ENCODE results near the gene ZNF746.
"Not testable (repeated sequence)": the region's sequence is repeated elsewhere in the genome, so short reads cannot be mapped to it uniquely, and the experiment has no call there.

Gene ZNF746

GRCh38 chr7:149505551-149505950 lies 7.9 kb upstream of the ZNF746 start:
- Histone ChIP-seq H3K9me3 (ENCODE audit: control insufficient read depth in 1 of 2, low read length in 2 of 2) (peaks cover 0 to 27% of the 10 kb centered on the region in 2 donors), H3K36me3 (ENCODE audit: control insufficient read depth in 1 of 2, insufficient read depth in 2 of 2, low read length in 2 of 2) (no peaks in the 10 kb centered on the region), H3K27ac (ENCODE audit: low read length) (no peak overlapping the region), H3K4me1 (ENCODE audit: control insufficient read depth in 1 of 2, insufficient read depth in 2 of 2, low read length in 2 of 2) (no peaks in the 10 kb centered on the region), H3K4me3 (ENCODE audit: low read depth in 1 of 2, low read length in 2 of 2) (no peak overlapping the region), H3K27me3 (ENCODE audit: low read depth, low read length) (no peaks in the 10 kb centered on the region)

- no peaks in the 10 kb centered on the region for H3K36me3 ChIP-seq (ENCODE audit: control insufficient read depth in 1 of 2, insufficient read depth in 2 of 2, low read length in 2 of 2)
- no peak overlapping the region for H3K4me3 ChIP-seq (ENCODE audit: low read depth in 1 of 2, low read length in 2 of 2)
These were observed 4.0 kb upstream of the ZNF746 start for GRCh38 chr7:149501651-149502050.

DNA sequence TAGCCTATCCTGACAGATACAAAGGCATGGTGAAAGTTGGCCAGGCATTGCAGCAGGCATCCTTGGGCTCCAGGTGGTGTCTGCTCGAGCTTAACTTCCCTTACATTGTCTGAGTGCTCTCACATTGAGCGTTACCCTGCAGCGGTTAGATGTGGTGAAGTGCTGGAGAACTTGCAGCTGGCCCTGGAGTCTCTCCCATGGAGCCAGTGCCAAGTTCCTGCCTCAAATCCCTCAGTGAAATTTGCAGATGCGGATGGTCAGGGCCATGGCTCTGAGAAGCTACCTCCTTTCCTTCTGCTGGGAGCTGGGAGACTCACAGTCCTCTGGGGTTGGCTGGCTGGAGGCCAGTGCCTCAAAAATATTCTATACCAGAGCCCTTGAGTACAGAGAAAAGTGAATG lies 3.3 kb upstream of the ZNF746 start:
- peaks cover 2 to 8% of the 10 kb centered on the region in 2 donors for H3K4me1 ChIP-seq (ENCODE audit: control insufficient read depth in 1 of 2, insufficient read depth in 2 of 2, low read length in 2 of 2)
- peaks cover 0 to 4% of the 10 kb centered on the region in 2 donors for H3K9me3 ChIP-seq (ENCODE audit: control insufficient read depth in 1 of 2, low read length in 2 of 2)
- H3K27ac ChIP-seq (ENCODE audit: low read length): no peak overlapping the region
- no peaks in the 10 kb centered on the region for H3K36me3 ChIP-seq (ENCODE audit: control insufficient read depth in 1 of 2, insufficient read depth in 2 of 2, low read length in 2 of 2)
- no peaks in the 10 kb centered on the region for H3K27me3 ChIP-seq (ENCODE audit: low read depth, low read length)
- H3K4me3 ChIP-seq (ENCODE audit: low read depth in 1 of 2, low read length in 2 of 2): no peak overlapping the region

More at GRCh38 chr7:149501651-149502050, 4.0 kb upstream of the ZNF746 start:
- Histone ChIP-seq H3K9me3 (ENCODE audit: control insufficient read depth in 1 of 2, low read length in 2 of 2) (peaks cover 0 to 8% of the 10 kb centered on the region in 2 donors), H3K27me3 (ENCODE audit: low read depth, low read length) (no peaks in the 10 kb centered on the region), H3K4me1 (ENCODE audit: control insufficient read depth in 1 of 2, insufficient read depth in 2 of 2, low read length in 2 of 2) (peaks cover 0 to 4% of the 10 kb centered on the region in 2 donors), H3K27ac (ENCODE audit: low read length) (no peak overlapping the region)

GRCh38 chr7:149500201-149500600 lies 2.6 kb upstream of the ZNF746 start:
- H3K9me3 ChIP-seq (ENCODE audit: control insufficient read depth in 1 of 2, low read length in 2 of 2): no peaks in the 10 kb centered on the region
- no peak overlapping the region for H3K4me3 ChIP-seq (ENCODE audit: low read depth in 1 of 2, low read length in 2 of 2)
- peaks cover 9 to 15% of the 10 kb centered on the region in 2 donors for H3K4me1 ChIP-seq (ENCODE audit: control insufficient read depth in 1 of 2, insufficient read depth in 2 of 2, low read length in 2 of 2)
- H3K27ac ChIP-seq (ENCODE audit: low read length): no peak overlapping the region
- no peaks in the 10 kb centered on the region for H3K36me3 ChIP-seq (ENCODE audit: control insufficient read depth in 1 of 2, insufficient read depth in 2 of 2, low read length in 2 of 2)
- no peaks in the 10 kb centered on the region for H3K27me3 ChIP-seq (ENCODE audit: low read depth, low read length)

DNA sequence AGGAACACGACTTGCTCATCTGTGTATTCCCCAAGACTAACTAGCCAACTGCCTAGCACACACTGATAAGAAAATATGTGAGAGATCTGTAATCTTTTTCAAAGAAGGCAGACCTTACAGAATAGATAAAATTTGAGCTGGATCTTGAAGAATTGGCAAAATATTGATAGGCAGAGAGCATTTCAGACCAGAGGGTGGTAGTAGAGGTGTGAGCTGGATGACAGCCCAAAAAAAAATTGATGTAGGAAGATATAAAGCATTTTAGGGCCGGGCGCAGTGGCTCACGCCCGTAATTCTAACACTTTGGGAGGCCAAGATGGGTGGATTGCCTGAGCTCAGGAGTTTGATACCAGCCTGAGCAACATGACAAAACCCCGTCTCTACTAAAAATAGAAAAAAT lies 1.2 kb upstream of the ZNF746 start:
- no peaks in the 10 kb centered on the region for H3K27me3 ChIP-seq (ENCODE audit: low read depth, low read length)
- peaks cover 10 to 22% of the 10 kb centered on the region in 2 donors for H3K4me1 ChIP-seq (ENCODE audit: control insufficient read depth in 1 of 2, insufficient read depth in 2 of 2, low read length in 2 of 2)
- H3K4me3 ChIP-seq (ENCODE audit: low read depth in 1 of 2, low read length in 2 of 2): no peak overlapping the region
- H3K9me3 ChIP-seq (ENCODE audit: control insufficient read depth in 1 of 2, low read length in 2 of 2): no peaks in the 10 kb centered on the region
- no peak overlapping the region for H3K27ac ChIP-seq (ENCODE audit: low read length)
- H3K36me3 ChIP-seq (ENCODE audit: control insufficient read depth in 1 of 2, insufficient read depth in 2 of 2, low read length in 2 of 2): peaks cover 1 to 3% of the 10 kb centered on the region in 2 donors

DNA sequence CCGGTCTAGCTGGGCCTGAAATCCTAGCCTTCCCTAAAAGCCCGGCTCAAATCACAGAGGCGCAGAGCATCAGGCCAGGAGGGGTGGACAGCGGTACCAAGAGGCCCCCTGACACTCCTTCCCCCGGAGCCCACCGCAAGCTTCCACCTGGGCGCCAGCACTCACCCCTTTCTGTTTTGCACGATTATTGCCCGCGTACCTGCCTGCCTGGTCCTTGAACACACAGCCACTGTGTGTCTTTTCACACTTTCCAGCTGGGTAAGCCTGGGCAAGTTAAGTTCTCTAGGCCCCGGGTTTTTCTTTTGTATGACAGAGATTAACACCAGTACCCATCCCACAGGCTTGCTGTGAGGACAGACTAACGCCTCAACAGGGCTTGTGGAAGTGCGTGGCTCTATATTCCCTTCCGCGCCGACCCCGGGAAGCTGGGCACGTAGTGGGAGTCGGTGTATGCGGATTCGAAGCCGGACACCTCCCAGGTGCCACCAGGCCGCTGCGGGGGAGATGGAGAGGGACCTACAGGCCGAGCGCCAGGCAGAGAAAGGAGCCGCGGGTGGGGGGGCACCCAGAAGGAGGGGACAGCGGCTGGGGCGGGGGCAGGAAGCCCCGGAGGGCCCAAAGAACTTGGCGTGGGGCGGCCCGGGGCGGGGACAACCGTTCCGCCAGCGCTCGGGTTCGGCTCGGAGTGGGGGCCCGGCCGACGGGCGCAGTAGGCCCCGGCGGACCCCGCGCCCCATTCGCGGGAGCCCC lies 792 bp downstream of the ZNF746 start:
- H3K36me3 ChIP-seq (ENCODE audit: control insufficient read depth in 1 of 2, insufficient read depth in 2 of 2, low read length in 2 of 2): peaks cover 18 to 22% of the 10 kb centered on the region in 2 donors

DNA sequence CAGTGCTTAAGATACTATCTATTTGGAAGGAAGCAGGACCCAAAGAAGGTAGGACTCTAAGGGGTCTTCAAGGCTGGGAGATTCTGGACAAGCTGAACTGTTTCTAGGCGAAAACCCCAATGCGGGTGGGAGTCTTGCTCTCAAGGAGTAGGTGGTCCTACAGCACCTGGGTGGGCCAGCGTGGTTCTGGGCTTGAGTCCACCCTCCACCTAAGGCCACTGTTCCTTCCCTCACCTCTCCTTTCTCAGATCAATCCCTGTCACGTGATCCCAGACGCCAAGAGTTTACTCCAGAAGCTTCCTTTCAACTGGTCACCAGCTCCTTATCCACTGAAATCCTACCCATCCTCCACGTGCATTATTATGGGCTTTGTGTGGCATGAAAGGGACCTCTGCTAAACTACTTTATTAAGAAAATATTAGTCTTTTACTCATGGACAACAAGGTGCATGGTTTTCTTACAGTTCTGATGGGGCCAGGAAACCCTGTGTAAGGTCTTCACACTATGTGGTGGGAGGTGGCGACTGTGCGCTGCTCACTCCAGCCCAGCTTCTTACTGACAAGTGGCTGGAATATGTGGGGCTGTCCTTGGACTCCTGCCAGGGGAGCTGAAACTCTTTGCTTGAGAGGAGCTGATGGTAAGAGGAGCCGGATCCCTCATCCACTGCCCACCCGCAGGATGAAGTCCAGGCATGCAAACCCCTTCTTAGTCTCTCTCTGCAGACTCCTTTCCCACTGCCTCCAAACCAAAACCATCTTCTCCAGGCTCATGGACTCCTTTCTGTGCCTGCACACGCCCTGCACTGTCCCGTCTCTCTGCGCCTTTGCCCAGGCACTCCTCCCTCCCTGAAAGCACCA lies 1.6 kb downstream of the ZNF746 start:
- peaks cover 10 to 22% of the 10 kb centered on the region in 2 donors for H3K4me1 ChIP-seq (ENCODE audit: control insufficient read depth in 1 of 2, insufficient read depth in 2 of 2, low read length in 2 of 2)
- no peaks in the 10 kb centered on the region for H3K27me3 ChIP-seq (ENCODE audit: low read depth, low read length)
- H3K36me3 ChIP-seq (ENCODE audit: control insufficient read depth in 1 of 2, insufficient read depth in 2 of 2, low read length in 2 of 2): peaks cover 24 to 30% of the 10 kb centered on the region in 2 donors
- H3K4me3 ChIP-seq (ENCODE audit: low read depth in 1 of 2, low read length in 2 of 2): peak overlapping the region; percentile 78
- no peaks in the 10 kb centered on the region for H3K9me3 ChIP-seq (ENCODE audit: control insufficient read depth in 1 of 2, low read length in 2 of 2)
- H3K27ac ChIP-seq (ENCODE audit: low read length): peak overlapping the region; percentile 57

More for the DNA sequence above, 792 bp downstream of the ZNF746 start:
- Histone ChIP-seq H3K9me3 (ENCODE audit: control insufficient read depth in 1 of 2, low read length in 2 of 2) (no peaks in the 10 kb centered on the region), H3K4me1 (ENCODE audit: control insufficient read depth in 1 of 2, insufficient read depth in 2 of 2, low read length in 2 of 2) (peaks cover 10 to 22% of the 10 kb centered on the region in 2 donors), H3K4me3 (ENCODE audit: low read depth in 1 of 2, low read length in 2 of 2) (peak overlapping the region; percentile 78), H3K27ac (ENCODE audit: low read length) (peak overlapping the region; percentile 39), H3K27me3 (ENCODE audit: low read depth, low read length) (no peaks in the 10 kb centered on the region)

DNA sequence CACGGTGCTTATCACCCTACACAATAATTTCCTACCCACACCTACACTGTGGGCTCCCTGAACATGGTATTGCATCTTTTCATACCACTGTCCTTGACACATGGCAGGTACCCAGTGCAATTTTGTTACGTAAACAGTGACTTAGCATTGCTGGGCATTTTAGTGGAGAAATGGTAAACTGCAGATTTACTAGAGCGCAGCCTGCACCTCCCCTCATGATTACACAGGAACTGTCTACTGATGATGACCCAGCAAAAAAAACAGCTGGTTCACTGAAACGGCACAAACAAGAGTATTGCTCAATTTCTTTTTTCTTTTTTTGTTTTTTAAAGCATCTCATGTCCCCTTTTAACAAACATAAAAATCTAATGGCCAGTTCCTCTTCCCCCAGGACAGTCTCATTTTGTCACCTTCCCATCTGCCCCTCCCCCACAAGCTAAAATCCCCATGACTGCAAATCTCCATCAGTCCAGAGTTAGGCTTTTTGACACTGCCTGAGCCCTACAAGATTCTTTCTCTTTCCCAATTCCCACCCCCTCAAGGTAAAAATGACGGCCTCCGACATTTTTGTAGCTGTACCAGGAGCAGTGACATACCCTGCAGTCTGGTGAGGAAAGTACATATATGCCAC lies 2.8 kb downstream of the ZNF746 start:
- Histone ChIP-seq H3K4me3 (ENCODE audit: low read depth in 1 of 2, low read length in 2 of 2) (no peak overlapping the region), H3K27me3 (ENCODE audit: low read depth, low read length) (no peaks in the 10 kb centered on the region), H3K9me3 (ENCODE audit: control insufficient read depth in 1 of 2, low read length in 2 of 2) (no peaks in the 10 kb centered on the region), H3K4me1 (ENCODE audit: control insufficient read depth in 1 of 2, insufficient read depth in 2 of 2, low read length in 2 of 2) (peaks cover 10 to 22% of the 10 kb centered on the region in 2 donors), H3K36me3 (ENCODE audit: control insufficient read depth in 1 of 2, insufficient read depth in 2 of 2, low read length in 2 of 2) (peaks cover 34 to 42% of the 10 kb centered on the region in 2 donors), H3K27ac (ENCODE audit: low read length) (peak overlapping the region; percentile 57)

DNA sequence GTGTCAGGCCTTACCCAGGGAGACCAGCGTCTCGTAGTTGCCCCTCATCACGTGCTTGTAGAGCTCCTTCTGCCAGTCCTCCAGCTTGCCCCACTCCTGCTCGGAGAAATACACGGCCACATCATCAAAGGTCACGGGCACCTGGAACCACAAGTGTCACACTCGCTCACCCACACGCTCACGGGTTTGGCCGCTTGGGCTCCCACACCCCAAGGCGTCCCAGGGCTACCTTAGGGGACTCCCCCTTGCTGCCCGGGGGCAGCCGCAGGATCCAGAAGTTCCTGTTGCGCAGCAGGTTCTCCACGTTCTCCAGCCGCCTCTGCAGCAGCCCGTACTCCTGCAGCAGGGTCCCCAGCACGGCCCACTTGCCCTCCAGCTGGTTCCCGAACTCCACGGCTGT lies 3.6 kb downstream of the ZNF746 start:
- Histone ChIP-seq H3K4me1 (ENCODE audit: control insufficient read depth in 1 of 2, insufficient read depth in 2 of 2, low read length in 2 of 2) (peaks cover 10 to 22% of the 10 kb centered on the region in 2 donors), H3K36me3 (ENCODE audit: control insufficient read depth in 1 of 2, insufficient read depth in 2 of 2, low read length in 2 of 2) (peaks cover 34 to 48% of the 10 kb centered on the region in 2 donors)
- not testable (repeated sequence) for H3K27ac ChIP-seq (ENCODE audit: low read length); H3K9me3 ChIP-seq (ENCODE audit: control insufficient read depth in 1 of 2, low read length in 2 of 2); H3K4me3 ChIP-seq (ENCODE audit: low read depth in 1 of 2, low read length in 2 of 2); H3K27me3 ChIP-seq (ENCODE audit: low read depth, low read length)

GRCh38 chr7:149493366-149493765 lies 4.2 kb downstream of the ZNF746 start:
- H3K36me3 ChIP-seq (ENCODE audit: control insufficient read depth in 1 of 2, insufficient read depth in 2 of 2, low read length in 2 of 2): peaks cover 34 to 53% of the 10 kb centered on the region in 2 donors

More at GRCh38 chr7:149493366-149493765, 4.2 kb downstream of the ZNF746 start:
- Histone ChIP-seq H3K27me3 (ENCODE audit: low read depth, low read length) (no peaks in the 10 kb centered on the region), H3K27ac (ENCODE audit: low read length) (no peak overlapping the region), H3K4me3 (ENCODE audit: low read depth in 1 of 2, low read length in 2 of 2) (no peak overlapping the region), H3K9me3 (ENCODE audit: control insufficient read depth in 1 of 2, low read length in 2 of 2) (no peaks in the 10 kb centered on the region), H3K4me1 (ENCODE audit: control insufficient read depth in 1 of 2, insufficient read depth in 2 of 2, low read length in 2 of 2) (peaks cover 10 to 22% of the 10 kb centered on the region in 2 donors)

Measured in muscle layer of duodenum (tissue), 2 donors.